Measurements from ENCODE around the gene GRIA1.

DNA sequence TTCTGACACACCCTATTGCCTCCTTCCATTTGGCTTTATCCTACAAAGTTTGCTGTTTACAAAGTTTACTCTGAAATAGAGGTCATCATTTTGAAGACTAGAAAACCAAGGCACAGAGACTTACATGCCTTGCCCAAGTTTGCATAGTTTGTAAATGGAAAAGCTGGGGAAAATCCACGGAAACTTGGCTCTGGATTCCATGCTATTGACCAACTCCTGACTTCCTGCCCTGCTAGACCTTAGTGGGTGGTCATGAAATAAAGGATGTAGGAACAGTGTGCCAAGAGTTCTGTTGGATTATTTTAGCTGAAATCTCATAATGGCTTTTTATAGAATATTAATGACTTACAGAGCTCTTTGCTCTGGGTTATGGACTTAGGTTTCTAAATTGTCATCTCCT lies 69.5 kb downstream of the GRIA1 start:
- no peak for TF ChIP-seq FOXM1 (IDR thresholded peaks at IDR 0.05; ENCODE audit: borderline replicate concordance)
- TF ChIP-seq, protein P1, sequence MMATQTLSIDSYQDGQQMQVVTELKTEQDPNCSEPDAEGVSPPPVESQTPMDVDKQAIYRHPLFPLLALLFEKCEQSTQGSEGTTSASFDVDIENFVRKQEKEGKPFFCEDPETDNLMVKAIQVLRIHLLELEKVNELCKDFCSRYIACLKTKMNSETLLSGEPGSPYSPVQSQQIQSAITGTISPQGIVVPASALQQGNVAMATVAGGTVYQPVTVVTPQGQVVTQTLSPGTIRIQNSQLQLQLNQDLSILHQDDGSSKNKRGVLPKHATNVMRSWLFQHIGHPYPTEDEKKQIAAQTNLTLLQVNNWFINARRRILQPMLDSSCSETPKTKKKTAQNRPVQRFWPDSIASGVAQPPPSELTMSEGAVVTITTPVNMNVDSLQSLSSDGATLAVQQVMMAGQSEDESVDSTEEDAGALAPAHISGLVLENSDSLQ (IDR thresholded peaks at IDR 0.05), result no peak
- no peak for TF ChIP-seq FOXK2 (IDR thresholded peaks at IDR 0.05)
- no peak for TF ChIP-seq FOXA1 (IDR thresholded peaks at IDR 0.05)
- no peak for TF ChIP-seq NFRKB (IDR thresholded peaks at IDR 0.05)

Data from HEK293T (cell line).